GM21528 (cell line): ENCODE measurements around the gene KRT1.

Source experiments
- ATAC-seq: cut with Tn5 transposase; IDR thresholded peaks from one replicate; pipeline ENCODE4 v1.9.1; 2021; ENCODE audit warnings: mild to moderate bottlenecking, moderate library complexity; ENCODE audit not compliant: unreplicated experiment, low FRiP score

KRT1 gene

GRCh38 chr12:52662918-52663229, 17.3 kb downstream of the KRT1 start:
- ATAC-seq: no peak

- no peak for ATAC-seq
These were observed 17.9 kb downstream of the KRT1 start for GRCh38 chr12:52662093-52662917.

- ATAC-seq: no peak
These were observed 18.5 kb downstream of the KRT1 start for GRCh38 chr12:52661668-52662067.

- ATAC-seq: no peak
These were observed 19.2 kb downstream of the KRT1 start for GRCh38 chr12:52660934-52661499.

- no peak for ATAC-seq
These were observed 20.3 kb downstream of the KRT1 start for GRCh38 chr12:52659951-52660350.

- no peak for ATAC-seq
These were observed 20.8 kb downstream of the KRT1 start for GRCh38 chr12:52659395-52659794.

GRCh38 chr12:52658196-52658595, 22.0 kb downstream of the KRT1 start:
- no peak for ATAC-seq

- ATAC-seq: no peak
These were observed 22.8 kb downstream of the KRT1 start for GRCh38 chr12:52657250-52657902.

GRCh38 chr12:52656616-52657015, 23.6 kb downstream of the KRT1 start:
- ATAC-seq: no peak

GRCh38 chr12:52655720-52656124, 24.5 kb downstream of the KRT1 start:
- ATAC-seq: no peak

GRCh38 chr12:52655251-52655650, 25.0 kb downstream of the KRT1 start:
- ATAC-seq: no peak

- no peak for ATAC-seq
These were observed 28.4 kb downstream of the KRT1 start, which contains the start of gene KRT2 for GRCh38 chr12:52651726-52652261. Gene KRT2 (minus strand): TSS chr12:52652211. CDS start chr12:52652142, 69 bp downstream.

- no peak for ATAC-seq
These were observed 29.6 kb downstream of the KRT1 start for GRCh38 chr12:52650520-52651081.

- no peak for ATAC-seq
These were observed 31.1 kb downstream of the KRT1 start for GRCh38 chr12:52649066-52649465.

- no peak for ATAC-seq
These were observed 32.1 kb downstream of the KRT1 start for GRCh38 chr12:52648012-52648550.

- ATAC-seq: no peak
These were observed 32.6 kb downstream of the KRT1 start for GRCh38 chr12:52647601-52648000.

- no peak for ATAC-seq
These were observed 33.6 kb downstream of the KRT1 start for GRCh38 chr12:52646613-52647012.

- no peak for ATAC-seq
These were observed 34.2 kb downstream of the KRT1 start for GRCh38 chr12:52645982-52646381.

GRCh38 chr12:52645120-52645761, 35.0 kb downstream of the KRT1 start:
- no peak for ATAC-seq

GRCh38 chr12:52644078-52644415, 36.2 kb downstream of the KRT1 start:
- no peak for ATAC-seq
